ENCODE measurements around the gene SPATS2.

Gene SPATS2

DNA sequence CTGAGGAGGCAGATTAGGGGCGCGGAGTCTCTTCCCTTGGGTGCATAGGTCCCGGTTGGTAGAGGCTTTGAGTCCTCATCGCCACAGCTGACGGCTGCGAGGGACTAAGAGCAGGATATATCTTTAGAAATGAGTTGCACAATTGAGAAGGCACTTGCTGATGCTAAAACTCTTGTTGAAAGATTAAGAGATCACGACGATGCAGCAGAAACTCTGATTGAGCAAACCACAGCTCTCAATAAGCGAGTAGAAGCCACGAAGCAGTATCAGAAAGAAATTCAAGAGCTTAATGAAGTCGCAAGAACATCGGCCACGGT lies 22.1 kb downstream of the SPATS2 start:
- no peak overlapping the region for H3K9ac ChIP-seq (ENCODE audit: insufficient read length, low read depth)
- no peak overlapping the region for H3K4me3 ChIP-seq (ENCODE audit: insufficient read length, low read depth)
- H3K9me3 ChIP-seq (ENCODE audit: insufficient read depth, low read length), result no peaks in the 10 kb centered on the region
- DNase-seq (ENCODE audit: low read depth, low spot score), result no peak
- peaks cover 4% of the 10 kb centered on the region for H3K4me1 ChIP-seq (ENCODE audit: insufficient read depth, insufficient read length)
- TF ChIP-seq YY1 (IDR thresholded peaks at IDR 0.05; ENCODE audit: insufficient read depth, insufficient read length) (no peak), ZNF274 (IDR thresholded peaks at IDR 0.05; ENCODE audit: low read depth, low read length) (no peak), SUZ12 (IDR thresholded peaks at IDR 0.05; ENCODE audit: extremely low read depth, insufficient read depth, insufficient read length) (no peak)
- H3K36me3 ChIP-seq (ENCODE audit: insufficient read depth, insufficient read length, low read length), result peaks cover 13% of the 10 kb centered on the region
- no peaks in the 10 kb centered on the region for H3K27me3 ChIP-seq (ENCODE audit: insufficient read depth, insufficient read length)

DNA sequence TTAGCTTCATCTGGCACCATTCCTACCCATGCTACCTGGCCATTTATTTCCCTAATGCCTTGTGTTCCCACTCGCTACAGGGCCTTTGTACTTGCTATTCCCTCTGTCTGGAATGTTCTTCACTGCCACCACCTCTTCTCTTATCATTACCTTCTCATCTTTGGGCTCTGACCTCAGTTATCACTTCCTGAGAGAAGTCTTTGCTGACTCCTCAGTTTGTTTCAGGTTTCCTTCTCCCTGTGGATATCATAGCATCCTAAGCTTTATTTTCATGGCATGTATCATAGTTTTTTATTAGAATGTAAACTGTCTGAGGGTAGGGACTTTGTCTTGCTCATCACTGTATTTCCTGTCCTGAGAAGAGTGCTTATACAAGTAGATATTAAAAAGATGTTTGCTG lies 29.7 kb downstream of the SPATS2 start:
- Histone ChIP-seq H3K27me3 (ENCODE audit: insufficient read depth, insufficient read length) (no peaks in the 10 kb centered on the region), H3K4me1 (ENCODE audit: insufficient read depth, insufficient read length) (no peaks in the 10 kb centered on the region), H3K36me3 (ENCODE audit: insufficient read depth, insufficient read length, low read length) (peaks cover 6% of the 10 kb centered on the region), H3K4me3 (ENCODE audit: insufficient read length, low read depth) (no peak overlapping the region), H3K9me3 (ENCODE audit: insufficient read depth, low read length) (no peaks in the 10 kb centered on the region), H3K9ac (ENCODE audit: insufficient read length, low read depth) (no peak overlapping the region)
- no peak for DNase-seq (ENCODE audit: low read depth, low spot score)
- no peak for TF ChIP-seq SUZ12 (IDR thresholded peaks at IDR 0.05; ENCODE audit: extremely low read depth, insufficient read depth, insufficient read length)
- TF ChIP-seq ZNF274 (IDR thresholded peaks at IDR 0.05; ENCODE audit: low read depth, low read length), result no peak
- no peak for TF ChIP-seq YY1 (IDR thresholded peaks at IDR 0.05; ENCODE audit: insufficient read depth, insufficient read length)

DNA sequence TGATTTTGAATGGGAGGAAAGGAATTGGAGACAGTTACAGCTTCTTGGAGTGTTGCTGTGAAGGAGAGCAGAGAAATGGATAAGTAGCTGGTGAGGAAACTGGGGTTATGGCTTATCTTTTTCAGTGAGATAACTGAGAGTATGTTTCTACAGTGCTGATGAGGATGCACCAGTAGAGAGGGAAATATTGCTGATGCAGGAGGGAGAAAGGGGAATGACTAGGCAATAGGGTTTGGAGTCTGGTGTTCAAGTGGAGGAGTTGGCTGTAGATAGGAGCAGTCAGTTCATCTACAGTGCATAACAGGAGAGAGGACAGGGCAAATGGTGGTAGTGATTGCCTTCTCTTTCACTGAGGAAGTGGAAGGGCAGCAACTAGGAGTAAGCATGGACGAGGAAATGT lies 33.0 kb downstream of the SPATS2 start:
- Histone ChIP-seq H3K9me3 (ENCODE audit: insufficient read depth, low read length) (no peaks in the 10 kb centered on the region), H3K36me3 (ENCODE audit: insufficient read depth, insufficient read length, low read length) (no peaks in the 10 kb centered on the region), H3K4me3 (ENCODE audit: insufficient read length, low read depth) (no peak overlapping the region), H3K9ac (ENCODE audit: insufficient read length, low read depth) (no peak overlapping the region), H3K27me3 (ENCODE audit: insufficient read depth, insufficient read length) (no peaks in the 10 kb centered on the region), H3K4me1 (ENCODE audit: insufficient read depth, insufficient read length) (no peaks in the 10 kb centered on the region)
- no peak for TF ChIP-seq YY1 (IDR thresholded peaks at IDR 0.05; ENCODE audit: insufficient read depth, insufficient read length)
- no peak for TF ChIP-seq ZNF274 (IDR thresholded peaks at IDR 0.05; ENCODE audit: low read depth, low read length)
- no peak for TF ChIP-seq SUZ12 (IDR thresholded peaks at IDR 0.05; ENCODE audit: extremely low read depth, insufficient read depth, insufficient read length)
- no peak for DNase-seq (ENCODE audit: low read depth, low spot score)

DNA sequence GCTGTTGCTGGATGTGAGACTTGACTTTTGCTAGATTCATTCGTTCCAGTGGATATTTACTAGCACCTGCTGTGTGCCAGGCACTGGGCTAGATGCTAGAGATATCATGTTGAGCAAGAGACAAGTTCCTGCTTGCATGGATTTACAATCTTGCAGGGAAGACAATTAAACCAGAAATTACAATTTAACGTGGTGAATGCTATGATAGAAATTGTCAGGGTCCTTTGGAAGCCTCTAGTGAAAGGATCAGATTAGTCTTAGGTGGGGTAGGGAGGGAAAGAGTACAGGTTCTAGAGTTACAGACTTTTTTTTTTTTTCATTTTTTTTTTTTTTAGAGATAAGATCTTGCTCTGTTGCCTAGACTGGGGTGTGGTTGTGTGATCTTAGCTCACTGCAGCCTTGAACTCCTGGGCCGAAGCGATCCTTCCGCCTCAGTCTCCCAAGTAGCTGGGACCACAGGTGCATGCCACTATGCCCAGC lies 36.7 kb downstream of the SPATS2 start:
- H3K9ac ChIP-seq (ENCODE audit: insufficient read length, low read depth), result no peak overlapping the region
- H3K4me1 ChIP-seq (ENCODE audit: insufficient read depth, insufficient read length), result no peaks in the 10 kb centered on the region
- H3K27me3 ChIP-seq (ENCODE audit: insufficient read depth, insufficient read length), result no peaks in the 10 kb centered on the region
- no peak for DNase-seq (ENCODE audit: low read depth, low spot score)
- no peaks in the 10 kb centered on the region for H3K9me3 ChIP-seq (ENCODE audit: insufficient read depth, low read length)
- H3K36me3 ChIP-seq (ENCODE audit: insufficient read depth, insufficient read length, low read length), result peaks cover 2% of the 10 kb centered on the region
- no peak overlapping the region for H3K4me3 ChIP-seq (ENCODE audit: insufficient read length, low read depth)
- TF ChIP-seq ZNF274 (IDR thresholded peaks at IDR 0.05; ENCODE audit: low read depth, low read length) (no peak), YY1 (IDR thresholded peaks at IDR 0.05; ENCODE audit: insufficient read depth, insufficient read length) (no peak), SUZ12 (IDR thresholded peaks at IDR 0.05; ENCODE audit: extremely low read depth, insufficient read depth, insufficient read length) (no peak)

DNA sequence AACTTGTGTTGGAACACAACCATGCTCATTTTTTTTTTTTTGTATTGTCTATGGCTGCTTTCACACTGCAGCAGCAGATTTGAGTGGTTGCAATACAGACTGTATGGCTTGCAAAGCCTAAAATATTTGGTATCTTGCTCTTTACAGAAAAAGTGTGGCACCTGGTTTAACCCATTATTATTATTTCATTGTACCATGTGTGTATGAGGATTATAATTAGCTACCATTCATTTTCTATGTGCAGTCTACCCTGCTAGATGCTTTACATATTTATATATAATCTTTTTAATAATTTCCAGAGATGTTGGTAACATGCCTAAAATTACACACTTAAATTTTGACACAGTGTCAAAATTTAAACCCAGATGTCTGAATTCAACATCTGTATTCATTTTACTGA lies 37.7 kb downstream of the SPATS2 start:
- DNase-seq (ENCODE audit: low read depth, low spot score), result no peak
- Histone ChIP-seq H3K4me3 (ENCODE audit: insufficient read length, low read depth) (no peak overlapping the region), H3K4me1 (ENCODE audit: insufficient read depth, insufficient read length) (no peaks in the 10 kb centered on the region), H3K9me3 (ENCODE audit: insufficient read depth, low read length) (no peaks in the 10 kb centered on the region), H3K36me3 (ENCODE audit: insufficient read depth, insufficient read length, low read length) (peaks cover 2% of the 10 kb centered on the region), H3K9ac (ENCODE audit: insufficient read length, low read depth) (no peak overlapping the region), H3K27me3 (ENCODE audit: insufficient read depth, insufficient read length) (no peaks in the 10 kb centered on the region)
- no peak for TF ChIP-seq ZNF274 (IDR thresholded peaks at IDR 0.05; ENCODE audit: low read depth, low read length)
- TF ChIP-seq SUZ12 (IDR thresholded peaks at IDR 0.05; ENCODE audit: extremely low read depth, insufficient read depth, insufficient read length), result no peak
- no peak for TF ChIP-seq YY1 (IDR thresholded peaks at IDR 0.05; ENCODE audit: insufficient read depth, insufficient read length)

DNA sequence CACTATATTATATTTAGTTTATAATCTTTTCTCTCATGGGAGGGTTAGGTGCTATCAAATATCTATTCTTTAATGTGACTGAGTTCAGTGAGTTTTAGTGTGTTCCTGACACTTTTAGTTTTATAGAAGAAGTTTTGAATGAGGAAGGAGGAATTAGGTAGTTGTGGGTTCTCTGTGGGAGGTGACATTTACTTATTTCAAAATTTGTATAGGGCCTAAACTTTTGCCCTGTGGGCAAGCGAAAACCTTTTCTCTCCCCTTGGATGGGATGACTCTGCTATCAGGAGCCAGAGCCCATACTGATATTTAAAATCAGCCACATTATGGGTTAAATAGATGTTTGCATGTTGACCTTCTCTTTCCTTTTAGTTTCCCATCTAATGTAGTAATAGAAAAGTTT lies 43.6 kb downstream of the SPATS2 start:
- no peak for TF ChIP-seq YY1 (IDR thresholded peaks at IDR 0.05; ENCODE audit: insufficient read depth, insufficient read length)
- TF ChIP-seq ZNF274 (IDR thresholded peaks at IDR 0.05; ENCODE audit: low read depth, low read length), result no peak
- no peak for TF ChIP-seq SUZ12 (IDR thresholded peaks at IDR 0.05; ENCODE audit: extremely low read depth, insufficient read depth, insufficient read length)
- DNase-seq (ENCODE audit: low read depth, low spot score), result no peak

DNA sequence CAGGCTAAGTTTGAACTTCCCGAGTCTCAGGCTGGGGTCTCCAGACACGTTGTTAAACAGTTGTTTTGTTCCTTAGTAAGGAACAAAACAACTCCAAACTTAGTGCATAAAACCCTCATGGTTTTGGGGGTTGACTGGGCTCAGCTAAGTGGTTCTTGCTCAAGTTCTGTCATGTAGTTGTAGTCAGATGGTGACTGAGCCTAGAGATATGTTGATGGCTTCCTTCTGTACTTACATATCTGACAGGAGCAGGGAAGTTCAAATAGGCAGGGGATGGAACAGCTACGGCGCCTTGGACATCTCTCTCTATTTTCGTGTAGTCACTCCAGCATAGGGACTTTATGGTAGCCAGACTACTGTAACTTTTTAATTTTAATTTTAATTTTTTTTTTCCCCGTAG lies 45.7 kb downstream of the SPATS2 start:
- TF ChIP-seq SUZ12 (IDR thresholded peaks at IDR 0.05; ENCODE audit: extremely low read depth, insufficient read depth, insufficient read length), result no peak
- TF ChIP-seq YY1 (IDR thresholded peaks at IDR 0.05; ENCODE audit: insufficient read depth, insufficient read length), result no peak
- no peak for TF ChIP-seq ZNF274 (IDR thresholded peaks at IDR 0.05; ENCODE audit: low read depth, low read length)
- Histone ChIP-seq H3K27me3 (ENCODE audit: insufficient read depth, insufficient read length) (no peaks in the 10 kb centered on the region), H3K4me3 (ENCODE audit: insufficient read length, low read depth) (no peak overlapping the region), H3K4me1 (ENCODE audit: insufficient read depth, insufficient read length) (no peaks in the 10 kb centered on the region), H3K9me3 (ENCODE audit: insufficient read depth, low read length) (no peaks in the 10 kb centered on the region), H3K9ac (ENCODE audit: insufficient read length, low read depth) (no peak overlapping the region), H3K36me3 (ENCODE audit: insufficient read depth, insufficient read length, low read length) (peaks cover 6% of the 10 kb centered on the region)
- DNase-seq (ENCODE audit: low read depth, low spot score), result no peak

More for the DNA sequence above, 43.6 kb downstream of the SPATS2 start:
- Histone ChIP-seq H3K36me3 (ENCODE audit: insufficient read depth, insufficient read length, low read length) (peaks cover 8% of the 10 kb centered on the region), H3K9ac (ENCODE audit: insufficient read length, low read depth) (no peak overlapping the region), H3K27me3 (ENCODE audit: insufficient read depth, insufficient read length) (no peaks in the 10 kb centered on the region), H3K4me1 (ENCODE audit: insufficient read depth, insufficient read length) (no peaks in the 10 kb centered on the region), H3K9me3 (ENCODE audit: insufficient read depth, low read length) (no peaks in the 10 kb centered on the region), H3K4me3 (ENCODE audit: insufficient read length, low read depth) (no peak overlapping the region)

DNA sequence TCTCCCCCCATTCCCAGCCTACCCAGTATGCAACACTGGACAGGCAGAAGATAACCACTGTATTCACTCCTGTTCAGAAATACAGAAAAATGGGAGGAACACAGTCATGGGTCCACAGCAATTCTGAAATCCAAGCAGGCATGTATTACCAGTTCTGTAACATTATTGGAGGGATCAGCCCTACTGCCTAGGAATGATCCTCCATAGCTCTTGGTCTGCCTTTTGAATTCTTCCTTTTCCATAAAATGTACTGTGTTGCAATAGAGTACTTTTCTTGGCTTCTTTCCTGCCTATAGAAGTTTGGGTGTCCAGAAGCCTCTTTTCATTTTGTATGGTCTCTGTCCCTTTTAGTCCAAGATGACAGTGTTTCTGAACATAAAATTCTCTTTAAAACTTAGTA lies 46.5 kb downstream of the SPATS2 start:
- Histone ChIP-seq H3K4me1 (ENCODE audit: insufficient read depth, insufficient read length) (no peaks in the 10 kb centered on the region), H3K9ac (ENCODE audit: insufficient read length, low read depth) (no peak overlapping the region), H3K27me3 (ENCODE audit: insufficient read depth, insufficient read length) (no peaks in the 10 kb centered on the region), H3K4me3 (ENCODE audit: insufficient read length, low read depth) (no peak overlapping the region), H3K36me3 (ENCODE audit: insufficient read depth, insufficient read length, low read length) (peaks cover 6% of the 10 kb centered on the region), H3K9me3 (ENCODE audit: insufficient read depth, low read length) (no peaks in the 10 kb centered on the region)
- TF ChIP-seq ZNF274 (IDR thresholded peaks at IDR 0.05; ENCODE audit: low read depth, low read length), result no peak
- no peak for TF ChIP-seq SUZ12 (IDR thresholded peaks at IDR 0.05; ENCODE audit: extremely low read depth, insufficient read depth, insufficient read length)
- no peak for TF ChIP-seq YY1 (IDR thresholded peaks at IDR 0.05; ENCODE audit: insufficient read depth, insufficient read length)
- DNase-seq (ENCODE audit: low read depth, low spot score), result no peak
